Gastrocnemius medialis (tissue), 4 donors: ENCODE measurements around the gene SLC44A2. TPM values are rescaled to one million over a fixed set of nuclear protein-coding genes. Genes with fewer than 3 reads are reported as not detected.
A peak's percentile ranks its signal among the peaks of the same experiment; 100 is the strongest.

ENCODE experiments used
- ATAC-seq, 2 donors: fragments of 150-250 bp; one replicate each; pipeline ENCODE4 v1.9.1; 2016
- DNase-seq, 2 donors: peaks; one replicate each; pipeline ENCODE4 v3.0.0-alpha.2; 2019
- H3K27ac ChIP-seq, 4 donors: fragments of 200-600 bp; sonication (generic); 1 replicate in 1 of 4; 2 replicates in 3 of 4; pipeline ENCODE4 v1.5.1; 2016 to 2018; ENCODE audit warnings: mild to moderate bottlenecking in 2 of 4, moderate library complexity in 1 of 4
- H3K27me3 ChIP-seq, 3 donors: fragments of 200-600 bp; sonication (generic) in 2 of 3; 1 replicate in 1 of 3; 2 replicates in 2 of 3; pipeline versions ENCODE4 v1.5.1 to v1.6.0; 2016 to 2019; ENCODE audit warnings: mild to moderate bottlenecking in 1 of 3, moderate library complexity in 1 of 3
- H3K36me3 ChIP-seq, 2 donors: fragments of 200-600 bp; sonication (generic) in 1 of 2; one replicate each; pipeline ENCODE4 v1.5.1; 2017 to 2018
- H3K4me1 ChIP-seq, 2 donors: fragments of 200-600 bp; sonication (generic) in 1 of 2; one replicate each; pipeline ENCODE4 v1.5.1; 2016 to 2017; ENCODE audit warnings: mild to moderate bottlenecking in 2 of 2
- H3K4me3 ChIP-seq, 4 donors: fragments of 200-600 bp; sonication (generic) in 3 of 4; 1 replicate in 1 of 4; 2 replicates in 3 of 4; pipeline ENCODE4 v1.5.1; 2016 to 2019; ENCODE audit warnings: mild to moderate bottlenecking in 2 of 4
- H3K9me3 ChIP-seq, 3 donors: fragments of 200-600 bp; sonication (generic) in 2 of 3; 1 replicate in 1 of 3; 2 replicates in 2 of 3; pipeline ENCODE4 v1.5.1; 2016 to 2019
- CTCF ChIP-seq, 5 experiments: fragments of 450-650 bp in 3 of 5; fragments of 200-600 bp in 2 of 5; sonication (generic) in 2 of 5; IDR thresholded peaks in 4 of 5; conservative IDR thresholded peaks in 1 of 5; 1 replicate in 4 of 5; 2 replicates in 1 of 5; pipeline ENCODE4 v1.5.1; 2016 to 2019; ENCODE audit warnings: antibody characterized with exemption in 5 of 5, mild to moderate bottlenecking in 3 of 5, moderate library complexity in 3 of 5
- POLR2A ChIP-seq, 2 donors: fragments of 450-650 bp; IDR thresholded peaks; one replicate each; pipeline ENCODE4 v1.6.1; 2017; ENCODE audit warnings: antibody characterized with exemption in 2 of 2, mild to moderate bottlenecking in 2 of 2, moderate library complexity in 2 of 2
- in situ Hi-C, 4 donors: fragments of 200-750 bp; cut with MboI; loops; one replicate each; pipeline versions ENCODE4 v1.15.0 to v1.8.0; 2017; ENCODE audit warnings: low sequenced_read_pairs in 4 of 4
- intact Hi-C: fragments of 100-400 bp; cut with DNase I; formaldehyde crosslinking; loops from one replicate; pipeline ENCODE4 v1.15.1; 2023; ENCODE audit warnings: low total_unique reads
- total RNA-seq, 4 donors: library from RNA; depleted of rRNA; stranded (reverse); fragments of >200 nt; gene quantifications; one replicate each; pipeline versions ENCODE4 v1.1.0 to v1.2.3, GENCODE V29; 2016

Gene SLC44A2
- total RNA-seq, 4 donors from 2014 or later = 51.1 to 168 (median 105) TPM

DNA sequence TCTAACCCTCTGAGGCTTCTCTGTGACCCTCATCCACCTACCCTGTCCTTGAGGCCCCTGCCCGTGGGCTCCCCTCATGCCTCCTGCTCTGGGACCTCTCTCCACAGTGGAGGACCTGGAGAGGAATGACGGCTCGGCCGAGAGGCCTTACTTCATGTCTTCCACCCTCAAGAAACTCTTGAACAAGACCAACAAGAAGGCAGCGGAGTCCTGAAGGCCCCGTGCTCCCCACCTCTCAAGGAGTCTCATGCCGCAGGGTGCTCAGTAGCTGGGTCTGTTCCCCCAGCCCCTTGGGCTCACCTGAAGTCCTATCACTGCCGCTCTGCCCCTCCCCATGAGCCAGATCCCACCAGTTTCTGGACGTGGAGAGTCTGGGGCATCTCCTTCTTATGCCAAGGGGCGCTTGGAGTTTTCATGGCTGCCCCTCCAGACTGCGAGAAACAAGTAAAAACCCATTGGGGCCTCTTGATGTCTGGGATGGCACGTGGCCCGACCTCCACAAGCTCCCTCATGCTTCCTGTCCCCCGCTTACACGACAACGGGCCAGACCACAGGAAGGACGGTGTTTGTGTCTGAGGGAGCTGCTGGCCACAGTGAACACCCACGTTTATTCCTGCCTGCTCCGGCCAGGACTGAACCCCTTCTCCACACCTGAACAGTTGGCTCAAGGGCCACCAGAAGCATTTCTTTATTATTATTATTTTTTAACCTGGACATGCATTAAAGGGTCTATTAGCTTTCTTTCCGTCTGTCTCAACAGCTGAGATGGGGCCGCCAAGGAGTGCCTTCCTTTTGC, 18.0 kb downstream of the SLC44A2 start:
- Histone ChIP-seq H3K27me3 (no peaks in the 10 kb centered on the region), H3K27ac (peak overlapping the region in 2 of 4 donors; percentile 45 to 50), H3K36me3 (peaks cover 0 to 49% of the 10 kb centered on the region in 2 donors), H3K4me3 (no peak overlapping the region), H3K4me1 (peaks cover 20 to 22% of the 10 kb centered on the region in 2 donors), H3K9me3 (no peaks in the 10 kb centered on the region)
- ATAC-seq (no peak), DNase-seq (no peak)
- in situ Hi-C loops = loop anchor here in 3 of 4 donors (5.0 kb wide), 1 partner anchor 61 kb away; no protein-coding TSS in a partner anchor
- TF ChIP-seq POLR2A (IDR thresholded peaks at IDR 0.05) (no peak), CTCF (IDR thresholded peaks at IDR 0.05 in 4 of 5, conservative IDR thresholded peaks at IDR 0.05 in 1 of 5) (no peak)
- intact Hi-C loops = loop anchor here (5.0 kb wide), 1 partner anchor 41 kb away; no protein-coding TSS in a partner anchor

- Histone ChIP-seq H3K4me3 (no peak overlapping the region), H3K36me3 (peaks cover 0 to 43% of the 10 kb centered on the region in 2 donors), H3K4me1 (peaks cover 20 to 22% of the 10 kb centered on the region in 2 donors), H3K9me3 (no peaks in the 10 kb centered on the region), H3K27ac (peak overlapping the region in 3 of 4 donors; percentile 27 to 50 (median 45)), H3K27me3 (no peaks in the 10 kb centered on the region)
- TF ChIP-seq CTCF (IDR thresholded peaks at IDR 0.05 in 4 of 5, conservative IDR thresholded peaks at IDR 0.05 in 1 of 5) (no peak), POLR2A (IDR thresholded peaks at IDR 0.05) (no peak)
- ATAC-seq = peak in 1 of 2 donors; percentile 15
- DNase-seq = no peak
- intact Hi-C loops (loop anchor here (1.0 to 5.0 kb wide), 2 partner anchors 42 to 63 kb away; no protein-coding TSS in a partner anchor), in situ Hi-C loops (loop anchor here in 3 of 4 donors (5.0 kb wide), 1 partner anchor 62 kb away; no protein-coding TSS in a partner anchor)
Measured at GRCh38 chr19:10643968-10644259, 18.6 kb downstream of the SLC44A2 start.

DNA sequence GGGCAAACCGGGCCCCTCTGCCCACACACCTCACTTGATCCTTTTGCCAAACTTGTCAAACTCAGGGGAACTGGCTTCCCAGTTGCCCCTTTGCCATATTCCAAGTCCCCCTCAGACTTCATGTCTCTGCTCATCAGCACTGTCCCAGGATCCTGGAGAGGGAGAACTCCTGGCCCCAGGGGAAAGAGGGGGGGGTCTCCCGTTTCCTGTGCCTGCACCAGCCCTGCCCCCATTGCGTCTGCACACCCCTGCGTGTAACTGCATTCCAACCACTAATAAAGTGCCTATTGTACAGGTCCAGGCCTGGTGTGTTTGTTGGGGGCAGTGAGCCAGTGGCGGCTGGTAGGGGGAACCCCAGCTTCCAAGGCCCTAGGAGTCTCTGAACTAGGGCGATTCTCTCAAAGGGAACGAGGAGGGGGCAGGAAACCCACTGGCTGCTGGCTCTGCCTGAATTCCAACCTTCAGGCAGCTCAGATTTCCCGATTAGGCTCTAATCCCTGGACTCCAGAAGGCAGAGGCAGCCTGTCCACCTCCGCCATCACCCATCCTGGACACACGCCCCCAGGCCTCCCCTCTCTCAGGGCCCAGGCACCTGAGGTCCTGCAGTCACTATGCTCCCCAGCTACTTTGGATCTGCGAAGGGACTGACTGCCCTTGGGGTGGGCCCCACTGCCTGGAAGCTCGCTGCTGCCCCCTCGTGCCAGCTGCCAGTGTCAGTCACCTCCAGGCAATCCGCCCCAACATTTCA, 19.1 kb downstream of the SLC44A2 start:
- Histone ChIP-seq H3K36me3 (peaks cover 0 to 38% of the 10 kb centered on the region in 2 donors), H3K4me3 (no peak overlapping the region), H3K27ac (peak overlapping the region; percentile 26 to 50 (median 36)), H3K4me1 (peaks cover 17 to 18% of the 10 kb centered on the region in 2 donors), H3K9me3 (no peaks in the 10 kb centered on the region), H3K27me3 (no peaks in the 10 kb centered on the region)
- TF ChIP-seq CTCF (IDR thresholded peaks at IDR 0.05 in 4 of 5, conservative IDR thresholded peaks at IDR 0.05 in 1 of 5) = peak; percentile 86 to 94 (median 93)
- no peak for TF ChIP-seq POLR2A (IDR thresholded peaks at IDR 0.05)
- peak; percentile 73 to 80 for DNase-seq
- in situ Hi-C loops (loop anchor here (5.0 kb wide), 1 partner anchor 62 kb away; no protein-coding TSS in a partner anchor), intact Hi-C loops (loop anchor here (1.0 to 5.0 kb wide), 2 partner anchors 42 to 63 kb away; no protein-coding TSS in a partner anchor)
- peak; percentile 87 to 94 for ATAC-seq

- in situ Hi-C loops = loop anchor here in 1 of 4 donors (5.0 kb wide), 1 partner anchor 64 kb away; no protein-coding TSS in a partner anchor
- DNase-seq (no peak), ATAC-seq (no peak)
- TF ChIP-seq CTCF (IDR thresholded peaks at IDR 0.05 in 4 of 5, conservative IDR thresholded peaks at IDR 0.05 in 1 of 5) = no peak
- no peak for TF ChIP-seq POLR2A (IDR thresholded peaks at IDR 0.05)
- Histone ChIP-seq H3K27ac (no peak overlapping the region), H3K27me3 (no peaks in the 10 kb centered on the region), H3K9me3 (no peaks in the 10 kb centered on the region), H3K36me3 (peaks cover 0 to 16% of the 10 kb centered on the region in 2 donors), H3K4me3 (no peak overlapping the region), H3K4me1 (peaks cover 13 to 15% of the 10 kb centered on the region in 2 donors)
- intact Hi-C loops = no loop called here
Measured at GRCh38 chr19:10646456-10647159, 21.3 kb downstream of the SLC44A2 start.
